Posterior vena cava (tissue), 2 donors: ENCODE measurements around the gene CLIC5. TPM values are rescaled to one million over a fixed set of nuclear protein-coding genes. Genes with fewer than 3 reads are reported as not detected.

Experiments
- DNase-seq: peaks from one replicate; pipeline ENCODE4 v3.0.0-alpha.2; 2020; ENCODE audit warnings: low spot score
- intact Hi-C, 2 donors: fragments of 100-400 bp; cut with DNase I; formaldehyde crosslinking; loops; one replicate each; pipeline versions ENCODE4 v1.14.1 to v1.14.2; 2022 to 2023
- total RNA-seq, 2 donors: library from RNA; stranded (reverse); fragmentation: NEBNext Ultra II Directional; extraction: Animal tissue kit (Norgen Biotek cat#: 25700); gene quantifications; one replicate each; pipeline ENCODE4 v1.2.1, GENCODE V29; 2021
- donor health status: DM: yes; HTN: yes; CAD: no.
- donor health status: DM: yes; HTN: yes; CAD: no.

CLIC5 gene
- total RNA-seq, 2 donors from 2014 or later, result 7.6 to 9.4 TPM

- no peak for DNase-seq
- intact Hi-C loops, result no loop called here
These were observed 4.9 kb downstream of the CLIC5 start for GRCh38 chr6:46010771-46011170.

- no peak for DNase-seq
- intact Hi-C loops, result no loop called here
These were observed 5.4 kb downstream of the CLIC5 start for GRCh38 chr6:46010270-46010669.

- DNase-seq, result no peak
- intact Hi-C loops, result no loop called here
These were observed 13.4 kb downstream of the CLIC5 start for GRCh38 chr6:46002264-46002663.

GRCh38 chr6:46000905-46001304, 14.8 kb downstream of the CLIC5 start:
- intact Hi-C loops, result no loop called here
- DNase-seq, result no peak

- DNase-seq, result no peak
- intact Hi-C loops, result no loop called here
These were observed 17.1 kb downstream of the CLIC5 start for GRCh38 chr6:45998524-45998923.

- DNase-seq, result no peak
- intact Hi-C loops, result no loop called here
These were observed 17.7 kb downstream of the CLIC5 start for GRCh38 chr6:45997875-45998506.

GRCh38 chr6:45991189-45991588, 24.5 kb downstream of the CLIC5 start:
- intact Hi-C loops, result no loop called here

GRCh38 chr6:45990162-45990561, 25.5 kb downstream of the CLIC5 start:
- intact Hi-C loops, result no loop called here
- no peak for DNase-seq

More at GRCh38 chr6:45991189-45991588, 24.5 kb downstream of the CLIC5 start:
- no peak for DNase-seq

GRCh38 chr6:45988635-45989034, 27.0 kb downstream of the CLIC5 start:
- intact Hi-C loops, result no loop called here
- no peak for DNase-seq

- no peak for DNase-seq
- intact Hi-C loops, result no loop called here
These were observed 27.8 kb downstream of the CLIC5 start for GRCh38 chr6:45987856-45988255.

GRCh38 chr6:45986746-45987274, 28.9 kb downstream of the CLIC5 start:
- intact Hi-C loops, result no loop called here
- DNase-seq, result no peak

- intact Hi-C loops, result no loop called here
- no peak for DNase-seq
These were observed 30.8 kb downstream of the CLIC5 start for GRCh38 chr6:45984788-45985425.

GRCh38 chr6:45984347-45984746, 31.3 kb downstream of the CLIC5 start:
- intact Hi-C loops, result no loop called here
- no peak for DNase-seq

GRCh38 chr6:45983062-45983461, 32.6 kb downstream of the CLIC5 start:
- intact Hi-C loops, result no loop called here
- no peak for DNase-seq

GRCh38 chr6:45982280-45983036, 33.2 kb downstream of the CLIC5 start:
- intact Hi-C loops, result no loop called here
- DNase-seq, result no peak

GRCh38 chr6:45981046-45981445, 34.6 kb downstream of the CLIC5 start:
- intact Hi-C loops, result no loop called here
- DNase-seq, result no peak

- intact Hi-C loops, result no loop called here
These were observed 36.3 kb downstream of the CLIC5 start for GRCh38 chr6:45979311-45979710.

GRCh38 chr6:45974596-45974995, 41.1 kb downstream of the CLIC5 start:
- intact Hi-C loops, result no loop called here
- no peak for DNase-seq

More at GRCh38 chr6:45979311-45979710, 36.3 kb downstream of the CLIC5 start:
- DNase-seq, result no peak

GRCh38 chr6:45972795-45973503, 42.7 kb downstream of the CLIC5 start:
- intact Hi-C loops, result no loop called here

GRCh38 chr6:45971287-45971686, 44.4 kb downstream of the CLIC5 start:
- DNase-seq, result no peak
- intact Hi-C loops, result no loop called here

More at GRCh38 chr6:45972795-45973503, 42.7 kb downstream of the CLIC5 start:
- DNase-seq, result no peak
